SK-N-SH (cell line): ENCODE data around the gene PLOD3. TPM values are rescaled to one million over a fixed set of nuclear protein-coding genes. Genes with fewer than 3 reads are reported as not detected.
A peak's percentile ranks its signal among the peaks of the same experiment; 100 is the strongest.

Experiments
- CTCF ChIA-PET: fragments of 300-600, 350-600 bp; formaldehyde crosslinking; extraction: SDS; loops from one replicate; lab custom pipeline; 2021; lab: Yijun Ruan, JAX
- POLR2A ChIA-PET: fragments of 350-600 bp; sonication (Branson Sonifier 250); formaldehyde crosslinking; extraction: SDS; loops from one replicate; lab custom pipeline; 2020; ENCODE audit warnings: antibody characterized with exemption, inconsistent platforms; lab: Yijun Ruan, JAX
- DNase-seq: peaks from one replicate; pipeline ENCODE4 v3.0.0; 2012
- H2AFZ ChIP-seq: fragments of 200-600 bp; sonication (generic); 2 replicates; pipeline ENCODE4 v1.8.1; 2016; ENCODE audit warnings: antibody characterized with exemption, mild to moderate bottlenecking, low read depth
- H3F3A ChIP-seq: fragments of 200-600 bp; sonication (generic); replicated peaks from 2 replicates; pipeline ENCODE3; 2016; ENCODE audit warnings: antibody characterized with exemption, mild to moderate bottlenecking; ENCODE audit not compliant: insufficient read depth
- H3K27ac ChIP-seq, 2 experiments: fragments of 200-500 bp in 1 of 2; fragments of 200-600 bp in 1 of 2; sonication (Bioruptor generic) in 1 of 2; sonication (generic), shearing (Covaris generic) in 1 of 2; 2 replicates each; pipeline versions ENCODE4 v1.5.1 to v1.6.1; 2014 to 2016; ENCODE audit warnings: low read depth in 2 of 2, inconsistent platforms in 1 of 2, low read length in 1 of 2, mild to moderate bottlenecking in 1 of 2, mixed read lengths in 1 of 2
- H3K27me3 ChIP-seq: fragments of 200-600 bp; sonication (generic), shearing (Covaris generic); 2 replicates; pipeline ENCODE4 v1.6.1; 2016; ENCODE audit warnings: mixed run types; ENCODE audit not compliant: insufficient read depth
- H3K36me3 ChIP-seq, 2 experiments: fragments of 200-500 bp in 1 of 2; fragments of 200-600 bp in 1 of 2; sonication (Bioruptor generic) in 1 of 2; sonication (generic) in 1 of 2; replicated peaks in 1 of 2; 2 replicates each; pipeline versions ENCODE3 to v1.5.1; 2014 to 2016; ENCODE audit warnings: low read length in 1 of 2, mild to moderate bottlenecking in 1 of 2; ENCODE audit not compliant: insufficient read depth in 2 of 2, control insufficient read depth in 1 of 2
- H3K4me1 ChIP-seq, 2 experiments: fragments of 200-500 bp in 1 of 2; fragments of 200-600 bp in 1 of 2; sonication (Bioruptor generic) in 1 of 2; sonication (generic), shearing (Covaris generic) in 1 of 2; 2 replicates each; pipeline versions ENCODE4 v1.5.1 to v1.6.1; 2014 to 2016; ENCODE audit warnings: low read depth in 1 of 2, low read length in 1 of 2, mixed run types in 1 of 2; ENCODE audit not compliant: insufficient read depth in 2 of 2, control insufficient read depth in 1 of 2
- H3K4me2 ChIP-seq: fragments of 200-600 bp; sonication (generic), shearing (Covaris generic); 2 replicates; pipeline ENCODE4 v1.6.1; 2017; ENCODE audit warnings: mixed run types
- H3K4me3 ChIP-seq, 2 experiments: fragments of 200-500 bp in 1 of 2; fragments of 200-600 bp in 1 of 2; sonication (Bioruptor generic) in 1 of 2; sonication (generic), shearing (Covaris generic) in 1 of 2; 2 replicates each; pipeline versions ENCODE4 v1.5.1 to v1.8.1; 2014 to 2016; ENCODE audit warnings: low read depth in 2 of 2, inconsistent platforms in 1 of 2, low read length in 1 of 2, mild to moderate bottlenecking in 1 of 2, mixed read lengths in 1 of 2, moderate library complexity in 1 of 2
- H3K79me2 ChIP-seq: fragments of 200-600 bp; sonication (generic); 2 replicates; pipeline ENCODE4 v1.8.1; 2017; ENCODE audit warnings: mild to moderate bottlenecking; ENCODE audit not compliant: insufficient read depth
- H3K9ac ChIP-seq: fragments of 200-600 bp; sonication (generic); 2 replicates; pipeline ENCODE4 v1.6.1; 2017; ENCODE audit warnings: mixed run types
- H3K9me2 ChIP-seq: fragments of 200-600 bp; sonication (generic); 2 replicates; pipeline ENCODE4 v1.6.1; 2017; ENCODE audit warnings: mixed run types
- H3K9me3 ChIP-seq: fragments of 200-600 bp; sonication (generic); 2 replicates; pipeline ENCODE4 v1.6.1; 2017; ENCODE audit warnings: mixed run types, mild to moderate bottlenecking, moderate library complexity
- H4K20me1 ChIP-seq: fragments of 200-600 bp; sonication (generic); 2 replicates; pipeline ENCODE4 v1.6.1; 2017; ENCODE audit warnings: mild to moderate bottlenecking, mixed run types; ENCODE audit not compliant: insufficient read depth
- FOXJ3 ChIP-seq: sonication (generic); formaldehyde crosslinking; IDR thresholded peaks from 2 replicates; pipeline ENCODE4 v1.5.1; 2020; ENCODE audit warnings: mild to moderate bottlenecking, missing genetic modification reagents
- FOXM1 ChIP-seq: IDR thresholded peaks from 2 replicates; pipeline ENCODE4 v1.4.0; 2012; ENCODE audit warnings: low read depth, mild to moderate bottlenecking
- MEF2A ChIP-seq: IDR thresholded peaks from 2 replicates; pipeline ENCODE4 v1.4.0; 2012; ENCODE audit warnings: low read depth, borderline replicate concordance
- POLR2AphosphoS5 ChIP-seq: IDR thresholded peaks from 2 replicates; pipeline ENCODE4 v1.6.1; 2012; ENCODE audit warnings: low read depth, low read length
- RAD21 ChIP-seq: IDR thresholded peaks from 2 replicates; pipeline ENCODE4 v1.6.1; 2012; ENCODE audit warnings: mild to moderate bottlenecking, low read length
- RFX5 ChIP-seq: IDR thresholded peaks from 2 replicates; pipeline ENCODE4 v1.6.1; 2012; ENCODE audit warnings: mild to moderate bottlenecking, improper control_type of control experiment, low read length
- RXRA ChIP-seq: IDR thresholded peaks from 2 replicates; pipeline ENCODE4 v1.4.0; 2012; ENCODE audit warnings: low read depth, mild to moderate bottlenecking, borderline replicate concordance
- TAF1 ChIP-seq: IDR thresholded peaks from 2 replicates; pipeline ENCODE4 v1.6.1; 2012; ENCODE audit warnings: low read depth, mild to moderate bottlenecking, low read length, moderate library complexity, borderline replicate concordance
- TEAD4 ChIP-seq: IDR thresholded peaks from 2 replicates; pipeline ENCODE4 v1.4.0; 2012; ENCODE audit warnings: mild to moderate bottlenecking, borderline replicate concordance; ENCODE audit not compliant: insufficient read depth
- YY1 ChIP-seq: IDR thresholded peaks from 2 replicates; pipeline ENCODE4 v1.4.0; 2012; ENCODE audit warnings: low read depth, mild to moderate bottlenecking
- WGBS: methylation state at CpG from one replicate; pipeline ENCODE4 v1.1.6; 2017; ENCODE audit warnings: low lambda C conversion rate; 5-methylcytosine and 5-hydroxymethylcytosine counted together
- polyA plus RNA-seq, 3 experiments: library from polyadenylated mRNA; depleted of rRNA; stranded (reverse); fragments of >200 nt; gene quantifications; 2 replicates each; pipeline ENCODE4 v1.2.3, GENCODE V29; 2012
- TF ChIP-seq, protein P1 (sequence below): IDR thresholded peaks from 2 replicates; pipeline ENCODE4 v1.4.0; 2012; ENCODE audit warnings: low read depth
- TF ChIP-seq, protein P2 (sequence below): fragments of 150-350 bp; IDR thresholded peaks from 2 replicates; pipeline ENCODE4 v1.6.1; 2016; ENCODE audit warnings: mild to moderate bottlenecking, low read depth, low read length
- TF ChIP-seq, protein P3 (sequence below): IDR thresholded peaks from 2 replicates; pipeline ENCODE4 v1.4.0; 2012; ENCODE audit warnings: low read depth, borderline replicate concordance
- TF ChIP-seq, protein P4 (sequence below): fragments of 200-600 bp; sonication (generic); IDR thresholded peaks from 2 replicates; pipeline ENCODE4 v1.6.1; 2017; ENCODE audit warnings: antibody characterized with exemption, mild to moderate bottlenecking, moderate library complexity
- TF ChIP-seq, protein P5 (sequence below): IDR thresholded peaks from 2 replicates; pipeline ENCODE4; 2012

Gene PLOD3
- polyA plus RNA-seq, 1 of the 3 experiments (the other 2 are of a cell fraction): 276 TPM

DNA sequence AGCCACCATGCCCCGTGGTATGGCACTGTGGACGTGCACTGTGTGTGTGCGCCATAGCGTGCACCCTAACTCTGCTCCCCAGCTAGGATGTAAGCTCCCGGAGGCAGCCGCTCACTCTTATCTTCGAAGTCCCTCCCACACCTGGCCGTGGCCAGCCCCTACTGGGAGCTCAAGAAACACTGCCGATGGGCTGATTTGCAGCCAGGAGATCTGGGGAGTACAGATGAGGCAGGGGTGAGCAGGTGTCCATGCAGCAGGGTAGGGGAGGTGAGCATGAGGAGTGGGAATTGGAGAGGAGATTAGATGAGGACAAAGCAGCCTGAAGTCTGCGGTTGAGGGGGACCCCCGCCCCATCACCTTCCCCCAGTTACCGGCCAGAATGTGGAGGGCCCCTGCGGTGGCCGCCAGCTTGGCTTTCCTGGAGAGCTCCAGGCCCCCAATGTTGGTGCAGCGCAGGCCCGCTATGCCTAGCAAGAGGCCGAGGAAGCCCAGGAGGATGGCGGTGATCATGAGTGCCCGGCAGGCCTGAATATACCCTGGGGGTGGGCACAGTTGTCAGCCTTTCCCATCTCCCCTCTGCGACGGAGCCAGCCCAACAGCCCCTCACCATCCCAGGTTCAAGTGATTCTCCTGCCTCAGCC lies 16.6 kb upstream of the PLOD3 start:
- peaks cover 11 to 30% of the 10 kb centered on the region in 2 experiments for H3K36me3 ChIP-seq
- H3F3A ChIP-seq: peaks cover 6% of the 10 kb centered on the region
- no peaks in the 10 kb centered on the region for H3K79me2 ChIP-seq
- TF ChIP-seq TAF1 (no peak), FOXM1 (no peak), RXRA (no peak), TEAD4 (no peak), MEF2A (no peak), RFX5 (no peak)
- TF ChIP-seq, protein P1, sequence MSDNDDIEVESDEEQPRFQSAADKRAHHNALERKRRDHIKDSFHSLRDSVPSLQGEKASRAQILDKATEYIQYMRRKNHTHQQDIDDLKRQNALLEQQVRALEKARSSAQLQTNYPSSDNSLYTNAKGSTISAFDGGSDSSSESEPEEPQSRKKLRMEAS: no peak
- TF ChIP-seq, protein P2, sequence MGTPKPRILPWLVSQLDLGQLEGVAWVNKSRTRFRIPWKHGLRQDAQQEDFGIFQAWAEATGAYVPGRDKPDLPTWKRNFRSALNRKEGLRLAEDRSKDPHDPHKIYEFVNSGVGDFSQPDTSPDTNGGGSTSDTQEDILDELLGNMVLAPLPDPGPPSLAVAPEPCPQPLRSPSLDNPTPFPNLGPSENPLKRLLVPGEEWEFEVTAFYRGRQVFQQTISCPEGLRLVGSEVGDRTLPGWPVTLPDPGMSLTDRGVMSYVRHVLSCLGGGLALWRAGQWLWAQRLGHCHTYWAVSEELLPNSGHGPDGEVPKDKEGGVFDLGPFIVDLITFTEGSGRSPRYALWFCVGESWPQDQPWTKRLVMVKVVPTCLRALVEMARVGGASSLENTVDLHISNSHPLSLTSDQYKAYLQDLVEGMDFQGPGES: no peak
- TF ChIP-seq, protein P3, sequence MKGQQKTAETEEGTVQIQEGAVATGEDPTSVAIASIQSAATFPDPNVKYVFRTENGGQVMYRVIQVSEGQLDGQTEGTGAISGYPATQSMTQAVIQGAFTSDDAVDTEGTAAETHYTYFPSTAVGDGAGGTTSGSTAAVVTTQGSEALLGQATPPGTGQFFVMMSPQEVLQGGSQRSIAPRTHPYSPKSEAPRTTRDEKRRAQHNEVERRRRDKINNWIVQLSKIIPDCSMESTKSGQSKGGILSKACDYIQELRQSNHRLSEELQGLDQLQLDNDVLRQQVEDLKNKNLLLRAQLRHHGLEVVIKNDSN: no peak
- TF ChIP-seq, protein P4, sequence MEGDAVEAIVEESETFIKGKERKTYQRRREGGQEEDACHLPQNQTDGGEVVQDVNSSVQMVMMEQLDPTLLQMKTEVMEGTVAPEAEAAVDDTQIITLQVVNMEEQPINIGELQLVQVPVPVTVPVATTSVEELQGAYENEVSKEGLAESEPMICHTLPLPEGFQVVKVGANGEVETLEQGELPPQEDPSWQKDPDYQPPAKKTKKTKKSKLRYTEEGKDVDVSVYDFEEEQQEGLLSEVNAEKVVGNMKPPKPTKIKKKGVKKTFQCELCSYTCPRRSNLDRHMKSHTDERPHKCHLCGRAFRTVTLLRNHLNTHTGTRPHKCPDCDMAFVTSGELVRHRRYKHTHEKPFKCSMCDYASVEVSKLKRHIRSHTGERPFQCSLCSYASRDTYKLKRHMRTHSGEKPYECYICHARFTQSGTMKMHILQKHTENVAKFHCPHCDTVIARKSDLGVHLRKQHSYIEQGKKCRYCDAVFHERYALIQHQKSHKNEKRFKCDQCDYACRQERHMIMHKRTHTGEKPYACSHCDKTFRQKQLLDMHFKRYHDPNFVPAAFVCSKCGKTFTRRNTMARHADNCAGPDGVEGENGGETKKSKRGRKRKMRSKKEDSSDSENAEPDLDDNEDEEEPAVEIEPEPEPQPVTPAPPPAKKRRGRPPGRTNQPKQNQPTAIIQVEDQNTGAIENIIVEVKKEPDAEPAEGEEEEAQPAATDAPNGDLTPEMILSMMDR: no peak
- H3K9ac ChIP-seq: no peak overlapping the region
- no peak overlapping the region for H3K27ac ChIP-seq
- H3K27me3 ChIP-seq: no peaks in the 10 kb centered on the region
- no peaks in the 10 kb centered on the region for H4K20me1 ChIP-seq
- WGBS: 95% methylated on average over 21 of the region's 21 CpGs
- H3K4me1 ChIP-seq: peaks cover 0 to 5% of the 10 kb centered on the region in 2 experiments; a peak in 1 of 4 replicates
- no peaks in the 10 kb centered on the region for H3K9me2 ChIP-seq
- H2AFZ ChIP-seq: no peak overlapping the region
- no peak overlapping the region for H3K4me3 ChIP-seq
- H3K9me3 ChIP-seq: no peaks in the 10 kb centered on the region
- CTCF ChIA-PET: interaction anchor here (1.2 to 4.7 kb wide), 11 partner anchors 10 to 207 kb away, joined by 3 to 30 read pairs (median 5); partner anchors contain the start of genes PLOD3 and ZNHIT1
- no peak overlapping the region for H3K4me2 ChIP-seq
- peak; percentile 33 for DNase-seq
- POLR2A ChIA-PET: interaction anchor here (0.6 to 3.4 kb wide), 3 partner anchors 10 to 1034 kb away, joined by 3 to 15 read pairs (median 4); partner anchors contain the start of genes PLOD3 and ZNHIT1

DNA sequence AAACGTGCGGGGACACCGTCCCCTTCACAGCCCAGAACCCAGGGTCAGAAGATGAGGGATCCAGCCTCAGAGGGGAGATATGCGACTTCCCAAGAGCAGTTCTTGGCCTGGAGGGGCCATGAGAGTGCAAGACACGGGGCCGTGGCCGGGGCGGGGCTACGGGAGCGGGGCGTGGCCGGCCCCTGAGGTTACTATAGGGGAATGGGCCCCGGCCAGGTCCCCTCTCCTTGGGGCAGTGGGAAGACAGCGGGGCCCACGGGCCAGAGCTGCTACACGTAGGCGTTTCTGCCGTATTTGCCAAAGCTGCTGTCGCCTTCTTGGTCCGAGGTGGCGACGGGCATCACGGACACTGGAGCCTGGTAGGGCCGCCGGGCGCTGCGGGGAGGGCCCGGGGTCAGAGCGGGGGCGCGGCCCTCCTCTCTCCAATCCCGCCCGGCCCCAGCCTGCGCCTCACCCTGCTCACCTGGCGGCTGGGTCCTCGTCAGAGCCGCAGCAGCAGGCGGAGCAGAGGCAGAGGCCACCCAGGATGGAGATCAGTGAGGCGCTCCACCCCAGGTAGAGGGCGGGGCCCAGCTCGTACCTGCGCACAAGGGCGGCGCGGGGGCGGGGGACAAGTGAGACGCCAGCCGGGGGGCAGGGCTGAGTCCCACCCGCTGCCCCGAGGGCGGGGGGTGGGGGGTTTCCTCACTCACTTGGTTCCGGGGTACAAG lies 14.9 kb upstream of the PLOD3 start:
- H3K9ac ChIP-seq: no peak overlapping the region
- peaks cover 0 to 5% of the 10 kb centered on the region in 2 experiments; a peak in 1 of 4 replicates for H3K4me1 ChIP-seq
- WGBS: 83% methylated on average over 41 of the region's 52 CpGs
- H3F3A ChIP-seq: peaks cover 6% of the 10 kb centered on the region
- ChIA-PET CTCF (interaction anchor here (0.5 to 3.0 kb wide), 4 partner anchors 11 to 88 kb away, joined by 3 to 10 read pairs (median 4); no protein-coding TSS in a partner anchor), POLR2A (interaction anchor here (1.4 to 3.4 kb wide), 2 partner anchors 12 to 15 kb away, joined by 4 to 15 read pairs; partner anchors contain the start of genes PLOD3 and ZNHIT1)
- H3K4me2 ChIP-seq: no peak overlapping the region
- H3K79me2 ChIP-seq: no peaks in the 10 kb centered on the region
- no peaks in the 10 kb centered on the region for H3K9me3 ChIP-seq
- peaks cover 13 to 19% of the 10 kb centered on the region in 2 experiments for H3K36me3 ChIP-seq
- no peaks in the 10 kb centered on the region for H4K20me1 ChIP-seq
- peak; percentile 56 for DNase-seq
- H3K27ac ChIP-seq: no peak overlapping the region
- H2AFZ ChIP-seq: no peak overlapping the region
- no peaks in the 10 kb centered on the region for H3K27me3 ChIP-seq
- no peak overlapping the region for H3K4me3 ChIP-seq
- TF ChIP-seq RAD21: no peak
- no peak for TF ChIP-seq FOXJ3 (CRISPR knock-in tag)
- TF ChIP-seq YY1: no peak
- 0 out of 2 replicates have a peak, but pooled peaks have one; percentile 18 for TF ChIP-seq POLR2AphosphoS5
- TF ChIP-seq, protein P5, sequence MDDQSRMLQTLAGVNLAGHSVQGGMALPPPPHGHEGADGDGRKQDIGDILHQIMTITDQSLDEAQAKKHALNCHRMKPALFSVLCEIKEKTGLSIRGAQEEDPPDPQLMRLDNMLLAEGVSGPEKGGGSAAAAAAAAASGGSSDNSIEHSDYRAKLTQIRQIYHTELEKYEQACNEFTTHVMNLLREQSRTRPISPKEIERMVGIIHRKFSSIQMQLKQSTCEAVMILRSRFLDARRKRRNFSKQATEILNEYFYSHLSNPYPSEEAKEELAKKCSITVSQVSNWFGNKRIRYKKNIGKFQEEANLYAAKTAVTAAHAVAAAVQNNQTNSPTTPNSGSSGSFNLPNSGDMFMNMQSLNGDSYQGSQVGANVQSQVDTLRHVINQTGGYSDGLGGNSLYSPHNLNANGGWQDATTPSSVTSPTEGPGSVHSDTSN: no peak
- H3K9me2 ChIP-seq: no peaks in the 10 kb centered on the region
